Kidney glomerular epithelial cell (primary cell): ENCODE measurements around the gene SMARCA1.
"Not testable (repeated sequence)": the region's sequence is repeated elsewhere in the genome, so short reads cannot be mapped to it uniquely, and the experiment has no call there.

Source experiments
- DNase-seq: peaks from one replicate; lab custom pipeline; 2025; lab: John Stamatoyannopoulos, UW

SMARCA1 gene, protein sequence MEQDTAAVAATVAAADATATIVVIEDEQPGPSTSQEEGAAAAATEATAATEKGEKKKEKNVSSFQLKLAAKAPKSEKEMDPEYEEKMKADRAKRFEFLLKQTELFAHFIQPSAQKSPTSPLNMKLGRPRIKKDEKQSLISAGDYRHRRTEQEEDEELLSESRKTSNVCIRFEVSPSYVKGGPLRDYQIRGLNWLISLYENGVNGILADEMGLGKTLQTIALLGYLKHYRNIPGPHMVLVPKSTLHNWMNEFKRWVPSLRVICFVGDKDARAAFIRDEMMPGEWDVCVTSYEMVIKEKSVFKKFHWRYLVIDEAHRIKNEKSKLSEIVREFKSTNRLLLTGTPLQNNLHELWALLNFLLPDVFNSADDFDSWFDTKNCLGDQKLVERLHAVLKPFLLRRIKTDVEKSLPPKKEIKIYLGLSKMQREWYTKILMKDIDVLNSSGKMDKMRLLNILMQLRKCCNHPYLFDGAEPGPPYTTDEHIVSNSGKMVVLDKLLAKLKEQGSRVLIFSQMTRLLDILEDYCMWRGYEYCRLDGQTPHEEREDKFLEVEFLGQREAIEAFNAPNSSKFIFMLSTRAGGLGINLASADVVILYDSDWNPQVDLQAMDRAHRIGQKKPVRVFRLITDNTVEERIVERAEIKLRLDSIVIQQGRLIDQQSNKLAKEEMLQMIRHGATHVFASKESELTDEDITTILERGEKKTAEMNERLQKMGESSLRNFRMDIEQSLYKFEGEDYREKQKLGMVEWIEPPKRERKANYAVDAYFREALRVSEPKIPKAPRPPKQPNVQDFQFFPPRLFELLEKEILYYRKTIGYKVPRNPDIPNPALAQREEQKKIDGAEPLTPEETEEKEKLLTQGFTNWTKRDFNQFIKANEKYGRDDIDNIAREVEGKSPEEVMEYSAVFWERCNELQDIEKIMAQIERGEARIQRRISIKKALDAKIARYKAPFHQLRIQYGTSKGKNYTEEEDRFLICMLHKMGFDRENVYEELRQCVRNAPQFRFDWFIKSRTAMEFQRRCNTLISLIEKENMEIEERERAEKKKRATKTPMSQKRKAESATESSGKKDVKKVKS

DNA sequence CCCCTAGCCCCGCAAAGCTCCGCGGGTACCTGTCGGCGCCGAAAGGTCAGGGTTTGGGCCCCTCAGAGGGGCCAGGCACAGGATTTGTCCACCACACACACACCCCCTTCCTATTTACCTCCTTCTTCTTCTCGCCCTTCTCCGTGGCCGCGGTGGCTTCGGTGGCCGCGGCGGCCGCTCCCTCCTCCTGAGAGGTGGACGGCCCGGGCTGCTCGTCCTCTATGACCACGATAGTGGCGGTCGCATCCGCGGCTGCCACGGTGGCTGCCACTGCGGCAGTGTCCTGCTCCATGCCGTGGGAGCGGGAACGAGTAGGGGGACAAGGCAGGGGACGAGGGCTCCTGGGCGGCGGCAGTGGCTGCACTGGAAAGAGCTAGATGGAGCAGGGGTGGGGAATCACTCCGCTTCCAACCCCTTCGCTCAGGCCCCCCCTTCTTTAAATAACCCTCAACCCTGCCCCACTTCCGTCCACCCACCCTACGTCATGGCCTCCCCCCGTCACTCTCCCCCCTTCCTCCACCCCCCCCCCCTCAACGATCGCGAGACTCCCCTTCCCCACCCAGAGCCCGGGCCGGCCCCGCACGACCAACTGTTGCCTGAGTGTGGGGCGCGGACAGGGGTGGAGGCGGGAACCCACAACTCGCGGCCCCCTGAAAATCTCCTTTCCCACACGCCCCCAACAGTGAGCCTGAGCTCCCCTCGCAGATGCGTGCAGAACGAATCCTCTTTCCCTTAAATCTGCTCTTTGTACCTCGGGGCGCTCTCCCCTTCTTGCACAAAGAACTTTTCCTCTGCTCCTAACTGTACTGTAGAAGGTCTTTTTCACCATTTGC is at the start of gene SMARCA1:
SMARCA1 (minus strand) TSS at position 412 of the 833 bp plus-strand sequence; CDS start at position 292, 120 bp downstream.
- DNase-seq, result peak; percentile 7

DNA sequence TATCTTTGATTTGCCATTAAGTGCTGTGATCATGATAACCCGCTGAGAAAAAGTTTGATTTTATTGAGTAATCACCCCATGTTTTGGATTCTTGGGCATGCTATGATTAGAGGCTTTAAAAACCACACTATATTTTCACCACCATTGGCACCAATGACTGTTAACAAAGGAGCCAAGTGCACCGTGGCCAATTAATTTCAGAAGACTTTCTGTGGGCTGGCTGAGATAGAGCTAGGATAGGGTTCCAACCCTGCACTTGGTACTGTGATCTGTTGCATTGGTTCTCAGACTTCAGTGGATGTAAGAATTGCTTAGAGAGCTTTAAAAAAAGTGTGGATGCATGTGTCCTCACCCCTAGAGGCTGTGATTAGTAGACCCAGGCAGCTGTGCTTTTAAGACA is 49.1 kb upstream of the SMARCA1 start:
- no peak for DNase-seq

DNA sequence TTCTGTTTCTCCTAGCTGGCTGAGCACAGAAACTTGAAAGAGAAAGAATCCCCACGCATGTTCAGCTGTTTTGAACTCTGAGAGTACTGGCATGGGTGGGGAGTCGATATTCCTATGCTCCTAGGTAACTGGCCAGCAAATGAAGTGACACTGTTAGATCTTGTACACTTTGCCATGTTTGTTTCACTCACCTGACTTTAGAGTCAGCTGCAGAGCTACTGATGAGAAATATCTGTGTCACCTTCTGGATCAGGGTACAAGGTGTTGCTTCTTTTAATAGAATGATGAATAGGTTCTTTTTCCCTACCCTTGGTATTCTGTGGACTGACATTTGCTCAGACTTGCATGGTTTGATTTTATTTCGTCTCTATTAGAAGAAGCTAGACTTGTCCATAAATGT is 45.1 kb upstream of the SMARCA1 start:
- DNase-seq, result no peak

DNA sequence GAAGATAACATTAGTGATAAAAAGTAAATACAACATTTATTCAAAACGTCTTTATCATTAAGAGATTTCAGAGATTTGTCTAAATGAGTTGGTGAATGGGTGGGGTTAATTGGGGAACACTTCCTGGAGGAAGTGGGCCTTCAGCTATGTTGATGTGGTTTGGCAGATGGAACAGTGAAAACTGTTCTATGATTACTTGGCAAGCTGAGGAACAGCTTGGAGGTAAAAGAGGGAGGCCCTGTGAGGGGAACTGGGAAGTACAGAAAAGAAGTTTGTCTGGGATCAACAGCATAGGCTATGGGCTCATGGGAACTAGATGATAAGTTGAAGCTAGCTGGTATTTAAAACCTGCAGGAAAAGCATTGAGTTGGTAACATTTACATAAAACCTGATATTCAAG is 42.8 kb upstream of the SMARCA1 start:
- no peak for DNase-seq

DNA sequence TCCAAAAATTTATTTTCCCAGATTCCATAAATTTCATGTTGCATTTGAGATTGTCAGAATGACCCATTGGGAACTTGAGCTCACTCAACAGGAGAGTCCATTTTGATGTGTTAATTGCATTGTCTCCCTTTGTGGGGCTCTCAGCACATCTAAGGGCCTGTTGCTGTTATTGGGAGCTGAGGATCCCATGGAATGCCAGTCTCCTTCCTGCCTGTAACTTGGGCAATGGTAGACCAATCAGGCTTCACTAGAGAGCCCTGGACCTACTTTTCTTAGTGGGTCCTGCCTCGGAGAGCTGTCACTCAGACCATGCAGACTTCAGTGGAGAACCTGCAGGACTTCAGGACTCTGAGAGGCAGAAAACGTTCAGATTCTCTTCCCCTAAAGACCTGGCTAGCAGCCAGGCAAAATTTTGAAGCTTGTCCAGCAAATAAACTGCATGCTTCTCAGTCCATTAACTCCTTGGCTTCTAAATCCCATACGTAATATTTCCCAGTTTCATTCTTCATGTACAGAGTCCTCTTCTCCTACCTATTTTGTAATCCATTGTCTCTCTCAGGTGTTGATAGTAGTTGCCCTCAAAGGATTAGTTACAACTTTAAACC is 41.9 kb upstream of the SMARCA1 start:
- DNase-seq, result no peak

DNA sequence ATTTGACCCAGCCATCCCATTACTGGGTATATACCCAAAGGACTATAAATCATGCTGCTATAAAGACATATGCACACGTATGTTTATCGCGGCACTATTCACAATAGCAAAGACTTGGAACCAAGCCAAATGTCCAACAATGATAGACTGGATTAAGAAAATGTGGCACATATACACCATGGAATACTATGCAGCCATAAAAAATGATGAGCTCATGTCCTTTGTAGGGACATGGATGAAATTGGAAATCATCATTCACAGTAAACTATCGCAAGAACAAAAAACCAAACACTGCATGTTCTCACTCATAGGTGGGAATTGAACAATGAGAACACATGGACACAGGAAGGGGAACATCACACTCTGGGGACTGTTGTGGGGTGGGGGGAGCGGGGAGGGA is 41.1 kb upstream of the SMARCA1 start:
- not testable (repeated sequence) for DNase-seq

DNA sequence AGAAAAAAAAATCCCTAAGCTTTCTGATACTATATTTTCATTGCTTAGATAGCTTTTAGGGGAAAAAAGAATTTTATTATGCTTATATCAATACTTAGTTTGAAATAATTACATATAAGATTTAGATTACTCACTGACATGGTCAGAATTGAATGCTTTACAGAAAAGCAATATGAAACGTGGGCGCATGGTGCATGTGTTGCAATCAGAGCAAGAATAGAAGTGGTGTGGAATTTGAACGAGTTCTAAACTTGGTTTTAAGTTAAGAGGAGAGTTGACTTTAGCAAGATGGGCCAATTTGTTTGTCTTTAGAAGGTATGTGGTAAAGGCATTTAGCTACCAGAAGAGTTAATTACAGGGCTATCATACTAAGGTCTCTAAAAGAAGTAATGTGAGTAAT is 38.2 kb upstream of the SMARCA1 start:
- no peak for DNase-seq

DNA sequence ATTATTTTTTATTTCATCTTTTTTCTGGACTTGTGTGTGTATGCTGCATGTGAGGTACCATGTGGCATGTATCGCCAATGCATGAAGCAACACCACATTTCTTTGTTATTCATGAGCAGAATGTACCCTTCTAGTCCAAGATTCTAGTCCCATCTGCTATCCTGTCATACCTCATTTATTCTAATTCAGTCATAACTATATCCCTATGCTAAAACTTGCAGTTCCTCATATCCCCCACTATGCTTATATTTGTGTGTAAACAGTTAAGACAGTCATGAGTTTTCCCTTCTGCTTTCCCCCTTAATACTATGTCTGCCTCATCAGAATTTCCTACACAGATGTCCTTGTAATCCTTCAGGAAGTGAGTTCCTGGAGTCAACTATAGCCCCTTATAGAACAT is 36.5 kb upstream of the SMARCA1 start:
- no peak for DNase-seq

DNA sequence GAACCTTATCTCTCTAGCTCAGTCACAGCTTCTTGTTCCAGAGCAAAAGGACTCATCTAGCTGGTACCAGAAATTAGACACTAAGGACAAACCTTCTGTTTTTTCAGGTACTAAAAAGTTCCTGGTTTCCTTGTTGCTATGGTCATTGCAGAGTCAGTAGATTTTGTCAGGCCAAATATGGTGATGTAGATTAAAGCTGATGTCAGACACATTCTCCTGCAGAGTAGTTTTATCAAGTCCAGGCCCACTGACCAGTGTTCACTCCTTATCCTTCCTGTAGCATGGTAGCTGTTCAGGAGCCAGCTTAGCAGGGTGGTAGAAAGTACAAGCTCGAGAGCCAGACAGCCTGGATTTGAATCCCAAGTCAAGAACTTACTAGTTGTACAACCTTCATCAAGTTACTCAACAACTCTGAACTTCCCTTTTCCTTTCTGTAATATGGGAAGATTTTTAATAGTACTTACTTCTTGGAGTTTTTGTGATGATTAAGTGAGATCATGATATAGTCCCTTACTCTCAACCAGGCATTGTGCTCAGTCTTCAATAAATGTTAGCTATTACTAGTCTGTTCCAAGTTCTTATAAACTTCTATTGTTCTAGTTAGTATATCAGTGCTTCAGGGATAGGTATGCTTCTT is 34.7 kb upstream of the SMARCA1 start:
- no peak for DNase-seq

DNA sequence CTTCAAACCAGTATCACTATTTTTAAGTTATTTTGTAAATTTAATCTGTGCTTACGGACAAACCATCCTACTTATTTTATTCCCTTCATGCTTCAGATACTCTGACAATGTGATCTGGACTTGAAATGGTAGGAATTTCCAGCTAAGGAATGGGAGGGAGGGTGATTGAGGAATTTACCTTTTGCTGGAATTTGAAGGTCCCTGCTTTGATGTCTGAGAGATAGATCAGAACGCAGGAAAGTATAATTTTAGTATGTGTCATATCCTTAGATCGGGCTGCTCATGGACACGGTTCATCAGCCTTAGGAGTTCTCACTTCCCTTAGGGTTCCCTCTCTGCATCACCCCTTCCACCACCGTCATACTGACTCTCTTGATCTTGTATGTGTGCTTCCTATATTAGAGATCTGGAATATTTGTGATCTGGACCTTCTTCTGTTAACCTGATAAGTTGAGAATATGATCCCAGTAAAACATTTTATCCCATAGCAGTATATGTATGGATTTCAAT is 33.6 kb upstream of the SMARCA1 start:
- DNase-seq, result peak; percentile 38

DNA sequence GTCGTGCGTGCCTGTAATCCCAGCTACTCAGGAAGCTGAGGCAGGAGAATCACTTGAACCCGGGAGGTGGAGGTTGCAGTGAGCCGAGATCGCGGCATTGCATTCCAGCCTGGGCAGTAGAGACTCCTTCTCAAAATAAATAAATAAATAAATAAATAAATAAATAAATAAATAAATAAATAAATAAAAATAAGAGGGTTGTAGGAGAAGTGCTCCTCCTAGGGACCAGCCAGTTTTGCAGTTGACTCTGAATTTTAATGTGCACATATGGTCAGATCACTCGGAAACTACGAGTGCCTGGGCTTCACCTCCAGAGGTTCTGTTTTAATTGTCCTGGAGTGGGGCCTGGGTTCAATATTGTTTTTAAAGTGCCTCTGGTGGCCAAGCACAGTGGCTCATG is 31.5 kb upstream of the SMARCA1 start:
- not testable (repeated sequence) for DNase-seq

DNA sequence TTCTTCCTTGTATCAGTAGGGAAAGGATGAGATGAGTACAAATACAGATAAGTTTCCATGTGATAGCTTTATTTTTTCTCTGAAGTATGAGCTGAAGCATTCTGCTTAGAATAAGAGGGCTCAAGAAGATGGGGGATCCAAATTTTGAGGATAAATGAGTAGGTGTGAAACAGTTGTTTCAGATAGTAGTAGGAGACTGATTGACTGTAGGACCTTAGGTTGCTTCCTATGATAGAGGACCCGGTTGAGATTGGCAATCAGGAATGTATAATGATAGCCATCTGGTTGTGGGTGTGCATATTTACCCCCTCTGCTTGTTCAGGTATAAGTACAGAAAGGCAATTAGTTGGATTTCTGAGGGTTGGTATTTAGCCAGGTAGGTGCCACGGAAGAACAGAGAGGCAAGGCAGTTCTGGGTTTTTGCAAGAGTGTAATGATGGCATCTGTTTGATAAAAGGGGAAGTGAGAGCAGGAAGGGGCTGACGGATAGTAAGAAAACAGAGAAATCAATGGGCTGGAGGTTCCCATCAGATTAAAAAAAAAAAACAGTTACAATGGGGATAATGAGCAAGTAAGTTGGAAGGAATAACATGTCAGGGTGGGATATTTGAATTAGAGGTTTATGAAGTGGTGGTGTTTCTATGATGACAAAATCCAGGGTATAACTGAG is 30.5 kb upstream of the SMARCA1 start:
- no peak for DNase-seq

DNA sequence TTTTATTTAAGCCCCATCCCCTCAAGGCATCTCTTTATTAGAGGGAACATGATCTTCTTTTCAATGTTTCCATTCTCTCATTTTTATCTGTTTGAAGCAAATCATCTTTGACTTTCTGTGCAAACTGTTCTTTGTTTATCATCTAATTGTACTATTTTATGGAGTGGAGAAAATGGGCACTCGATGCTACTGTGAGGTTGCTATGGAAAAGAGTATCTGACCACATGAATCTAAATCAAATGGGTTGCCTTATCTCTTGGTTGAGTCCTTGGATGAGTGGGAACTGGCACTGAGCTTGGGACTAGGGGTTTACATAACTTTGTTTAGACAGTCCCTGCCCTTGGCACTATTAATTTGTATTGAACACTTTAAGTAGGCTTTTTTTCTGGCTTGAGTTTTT is 25.8 kb upstream of the SMARCA1 start:
- no peak for DNase-seq

DNA sequence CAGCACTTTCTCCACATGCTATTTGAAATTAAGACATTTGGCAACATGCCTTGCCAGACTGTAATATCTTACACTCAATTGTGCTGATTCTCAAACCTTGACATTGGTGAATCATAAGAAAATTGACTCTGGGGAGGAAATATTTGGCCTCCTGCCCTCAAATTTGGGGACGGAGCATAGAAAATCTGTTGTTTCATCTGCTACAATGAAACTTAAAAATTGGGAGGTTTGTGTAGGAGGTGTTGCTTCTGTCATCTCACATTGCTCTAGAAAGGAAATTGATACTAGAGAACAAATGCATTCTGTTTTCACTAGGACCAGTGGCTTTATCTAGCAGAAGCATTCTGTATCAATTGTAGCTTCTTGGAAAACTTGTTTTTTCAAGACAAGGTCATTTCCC is 22.1 kb upstream of the SMARCA1 start:
- no peak for DNase-seq

DNA sequence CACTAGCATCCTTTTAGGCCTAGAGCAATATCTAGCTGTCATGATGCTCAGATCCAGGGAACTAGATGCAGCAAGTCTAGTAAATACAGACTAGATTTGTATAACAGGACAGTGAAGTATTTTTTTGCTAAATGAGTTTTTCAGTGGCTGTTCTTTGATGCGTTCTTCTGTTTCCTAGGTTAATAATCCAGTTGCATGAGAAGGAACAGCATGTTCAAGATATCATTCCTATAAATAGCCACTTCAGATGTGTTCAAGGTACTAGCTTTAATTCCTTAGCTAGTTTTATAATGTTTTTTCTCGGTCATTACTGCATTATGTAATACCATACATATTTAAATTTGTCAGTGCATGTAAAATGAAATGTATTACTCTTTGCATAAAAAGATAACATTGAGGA is 21.5 kb upstream of the SMARCA1 start:
- DNase-seq, result no peak

DNA sequence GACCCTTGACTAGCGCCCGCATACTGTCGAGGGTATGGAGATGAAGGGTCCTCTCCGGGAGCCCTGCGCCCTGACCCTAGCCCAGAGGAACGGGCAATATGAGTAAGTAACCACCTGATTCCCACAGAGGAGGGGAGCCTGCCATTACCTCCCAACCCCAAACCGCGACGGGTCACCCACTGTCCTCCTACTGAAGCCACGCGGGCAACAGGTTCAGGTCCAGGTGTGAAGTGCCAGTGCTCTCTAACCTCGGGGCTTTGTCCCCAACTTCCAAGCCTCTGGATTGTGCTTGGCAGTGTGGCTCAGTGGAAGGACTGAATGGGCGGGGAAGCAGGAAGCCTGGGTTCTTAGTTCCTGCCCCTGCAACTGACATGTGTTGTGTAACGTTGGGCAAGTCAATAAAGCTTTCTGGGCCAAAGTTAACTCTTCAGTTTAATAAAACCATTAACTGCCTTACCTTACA is 17.5 kb upstream of the SMARCA1 start:
- no peak for DNase-seq

DNA sequence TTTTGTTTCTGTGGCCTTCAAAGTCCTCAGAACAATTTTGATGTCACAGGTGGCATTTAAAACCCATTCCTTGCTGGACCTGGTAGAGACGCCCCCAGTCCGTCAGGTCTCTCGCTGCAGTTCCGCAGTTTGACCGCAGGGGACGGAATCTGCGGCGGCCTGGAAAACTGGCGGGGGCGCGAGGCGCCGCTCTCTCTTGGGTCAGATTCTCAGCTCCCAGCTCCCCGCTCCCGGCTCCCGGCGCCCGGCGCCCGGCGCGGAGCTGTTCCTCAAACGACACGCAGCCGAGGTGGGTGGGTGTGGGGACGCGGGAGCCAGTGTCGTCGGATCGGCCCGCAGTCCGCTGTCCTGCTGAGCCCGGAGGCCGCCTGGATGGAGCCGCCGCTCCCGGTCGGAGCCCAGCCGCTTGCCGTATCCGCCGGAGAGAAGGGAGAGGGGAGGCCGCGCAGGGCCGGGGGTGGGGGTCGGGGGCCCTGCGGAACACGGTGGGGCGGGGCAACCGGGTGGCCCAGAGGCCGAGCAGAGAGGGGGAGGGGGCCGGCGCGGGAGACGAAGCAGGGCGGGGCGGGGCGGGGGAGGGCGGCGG is 16.9 kb upstream of the SMARCA1 start, which contains the start of gene OCRL:
OCRL (plus strand) TSS at position 192 of the 586 bp plus-strand sequence; CDS start at position 373, 181 bp downstream.
- peak; percentile 10 for DNase-seq

DNA sequence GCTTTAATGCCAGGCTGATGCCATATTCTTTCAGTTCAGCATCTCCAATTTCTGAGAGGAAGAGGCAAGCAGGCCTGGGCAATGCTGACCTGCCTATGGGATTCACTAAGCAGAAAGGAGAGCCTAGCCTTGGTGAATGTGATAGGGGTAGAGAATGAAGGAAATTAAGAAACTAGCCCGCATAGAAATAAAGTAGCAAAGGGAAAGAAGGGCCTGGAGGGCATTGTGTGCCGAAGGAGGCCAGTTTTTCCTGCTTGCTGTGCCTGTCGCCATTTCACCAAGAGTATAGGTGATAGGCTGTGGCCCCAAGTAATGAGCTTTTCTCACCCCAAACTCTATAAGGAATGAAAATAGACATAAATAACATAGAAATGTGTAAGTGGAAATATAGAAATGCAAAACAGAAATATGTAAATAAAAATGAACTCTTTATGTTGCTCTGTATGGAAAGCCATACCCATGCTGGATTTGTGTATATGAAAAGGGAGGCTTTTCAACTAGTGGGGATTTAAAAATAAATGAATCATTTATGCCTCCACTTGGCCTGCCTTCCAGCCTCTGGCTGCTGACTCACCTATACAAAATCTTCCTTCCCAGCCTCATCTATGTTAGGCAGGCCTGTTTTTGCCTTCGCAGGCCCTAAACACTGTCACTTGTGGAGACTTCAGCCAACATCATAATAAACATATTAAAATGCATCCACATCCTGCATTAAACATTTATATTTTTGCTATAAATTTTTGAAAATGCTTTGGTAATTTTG is 11.7 kb upstream of the SMARCA1 start:
- no peak for DNase-seq

DNA sequence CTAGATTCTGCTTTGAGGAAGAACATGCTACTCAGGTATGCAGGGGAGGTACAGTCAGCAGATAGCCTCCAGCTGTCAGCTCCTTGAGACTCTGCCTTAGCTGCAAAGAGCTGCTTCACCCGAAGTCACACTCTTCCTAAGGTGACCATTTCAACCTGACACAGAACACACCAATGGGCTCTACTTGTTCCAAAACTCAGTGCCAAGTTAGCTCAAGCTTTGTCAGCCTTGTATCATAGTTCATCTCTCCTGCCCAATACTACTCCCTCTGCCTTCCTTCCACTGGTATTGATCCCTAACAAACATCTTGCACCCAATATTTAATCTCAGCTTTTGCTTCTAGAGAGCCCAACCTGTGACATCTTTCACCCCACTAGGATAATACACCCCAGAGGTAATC is 7.8 kb upstream of the SMARCA1 start:
- no peak for DNase-seq
